Fibroblast of lung (primary cell): ENCODE data around the gene GFPT2. TPM values are rescaled to one million over a fixed set of nuclear protein-coding genes. Genes with fewer than 3 reads are reported as not detected.

Experiments
- DNase-seq, 2 donors: peaks; one replicate each; pipeline versions ENCODE4 v3.0.0 to v3.0.0-alpha.2; 2010; ENCODE audit warnings: low read depth in 2 of 2
- H2AFZ ChIP-seq: 2 replicates; pipeline ENCODE4 v1.5.1; 2012; ENCODE audit warnings: low read length, control low read depth, inconsistent platforms
- H3K27ac ChIP-seq: 2 replicates; pipeline ENCODE4 v1.5.1; 2011; ENCODE audit warnings: low read length, control low read depth; ENCODE audit not compliant: insufficient read depth
- H3K27me3 ChIP-seq: 2 replicates; pipeline ENCODE4 v1.5.1; 2011; ENCODE audit warnings: mild to moderate bottlenecking, low read length; ENCODE audit not compliant: control insufficient read depth, insufficient read depth
- H3K36me3 ChIP-seq: 2 replicates; pipeline ENCODE4 v1.5.1; 2011; ENCODE audit warnings: low read length; ENCODE audit not compliant: control insufficient read depth, insufficient read depth
- H3K4me1 ChIP-seq: 2 replicates; pipeline ENCODE4 v1.5.1; 2011; ENCODE audit warnings: low read length; ENCODE audit not compliant: control insufficient read depth, insufficient read depth; ENCODE audit errors: extremely low read depth
- H3K4me2 ChIP-seq: 2 replicates; pipeline ENCODE4 v1.5.1; 2011; ENCODE audit warnings: low read length, control low read depth; ENCODE audit not compliant: insufficient read depth; ENCODE audit errors: extremely low read depth
- H3K4me3 ChIP-seq, 4 experiments: fragments of 200-600 bp in 1 of 4; sonication (generic) in 1 of 4; replicated peaks in 1 of 4; 2 replicates each; pipeline ENCODE4 v1.5.1; 2011 to 2016; ENCODE audit warnings: low read length in 4 of 4, low read depth in 3 of 4, mild to moderate bottlenecking in 3 of 4, control low read depth in 2 of 4, inconsistent platforms in 1 of 4, mixed read lengths in 1 of 4; ENCODE audit not compliant: insufficient read depth in 1 of 4; ENCODE audit errors: control extremely low read depth in 1 of 4
- H3K79me2 ChIP-seq: 2 replicates; pipeline ENCODE4 v1.5.1; 2012; ENCODE audit warnings: mild to moderate bottlenecking, low read length, inconsistent platforms; ENCODE audit not compliant: control insufficient read depth, insufficient read depth
- H3K9ac ChIP-seq: 2 replicates; pipeline ENCODE4 v1.5.1; 2011; ENCODE audit warnings: mild to moderate bottlenecking, low read length, control low read depth; ENCODE audit not compliant: insufficient read depth
- H3K9me3 ChIP-seq: 2 replicates; pipeline ENCODE4 v1.5.1; 2012; ENCODE audit warnings: low read depth, low read length; ENCODE audit not compliant: control insufficient read depth, insufficient read depth
- H4K20me1 ChIP-seq: 2 replicates; pipeline ENCODE4 v1.5.1; 2011; ENCODE audit warnings: low read length; ENCODE audit not compliant: control insufficient read depth, insufficient read depth; ENCODE audit errors: extremely low read depth
- CTCF ChIP-seq, 2 donors: IDR thresholded peaks in 1 of 2; conservative IDR thresholded peaks in 1 of 2; 1 replicate in 1 of 2; 2 replicates in 1 of 2; pipeline ENCODE4 v1.5.1; 2011 to 2012; ENCODE audit warnings: low read length in 2 of 2, control low read depth in 1 of 2, inconsistent platforms in 1 of 2, low read depth in 1 of 2, mild to moderate bottlenecking in 1 of 2
- EZH2 ChIP-seq: IDR thresholded peaks from 2 replicates; pipeline ENCODE4 v1.5.1; 2012; ENCODE audit warnings: low read length, control low read depth, mild to moderate bottlenecking; ENCODE audit errors: missing control alignments
- polyA plus RNA-seq, 2 donors: library from polyadenylated mRNA; depleted of rRNA in 1 of 2; stranded (reverse) in 1 of 2; unstranded in 1 of 2; fragments of >200 nt; gene quantifications; 2 replicates each; pipeline ENCODE4 v1.2.1, GENCODE V29; 2011 to 2012; ENCODE audit warnings: missing spikeins in 1 of 2
- total RNA-seq: library from RNA; depleted of rRNA; stranded (reverse); fragments of >200 nt; gene quantifications from 2 replicates; pipeline ENCODE4 v1.2.1, GENCODE V29; 2014

GFPT2 gene
- total and polyA plus RNA-seq, 2 donors (not counting 1 experiment from before 2014, with no cell fraction given) = 6.1 to 19.3 TPM

- H2AFZ ChIP-seq = no peak overlapping the region
- H3K4me1 ChIP-seq = peaks cover 4% of the 10 kb centered on the region
- H3K4me2 ChIP-seq = no peak overlapping the region
- no peak for DNase-seq
- H4K20me1 ChIP-seq = no peaks in the 10 kb centered on the region
- TF ChIP-seq CTCF (conservative IDR thresholded peaks at IDR 0.05 in 1 of 2, IDR thresholded peaks at IDR 0.05 in 1 of 2; ENCODE audit: low read depth in 1 of 2, low read length in 2 of 2) = no peak
- no peak for TF ChIP-seq EZH2
- no peaks in the 10 kb centered on the region for H3K36me3 ChIP-seq
- peaks cover 12% of the 10 kb centered on the region for H3K79me2 ChIP-seq
- no peaks in the 10 kb centered on the region for H3K9me3 ChIP-seq
- no peak overlapping the region for H3K9ac ChIP-seq
- H3K27ac ChIP-seq = no peak overlapping the region
- no peaks in the 10 kb centered on the region for H3K27me3 ChIP-seq
- no peak overlapping the region for H3K4me3 ChIP-seq
Observed at GRCh38 chr5:180289433-180289832, 63.7 kb downstream of the GFPT2 start.

GRCh38 chr5:180287868-180288267 is 65.3 kb downstream of the GFPT2 start:
- no peaks in the 10 kb centered on the region for H3K27me3 ChIP-seq
- H3K4me3 ChIP-seq = no peak overlapping the region
- TF ChIP-seq EZH2 (no peak), CTCF (conservative IDR thresholded peaks at IDR 0.05 in 1 of 2, IDR thresholded peaks at IDR 0.05 in 1 of 2; ENCODE audit: low read depth in 1 of 2, low read length in 2 of 2) (no peak)
- no peak overlapping the region for H3K27ac ChIP-seq
- H3K36me3 ChIP-seq = peaks cover 2% of the 10 kb centered on the region
- no peak overlapping the region for H3K4me2 ChIP-seq
- no peak for DNase-seq
- H3K9me3 ChIP-seq = no peaks in the 10 kb centered on the region
- no peaks in the 10 kb centered on the region for H4K20me1 ChIP-seq
- H3K9ac ChIP-seq = no peak overlapping the region
- H3K4me1 ChIP-seq = no peaks in the 10 kb centered on the region
- peaks cover 12% of the 10 kb centered on the region for H3K79me2 ChIP-seq
- no peak overlapping the region for H2AFZ ChIP-seq

GRCh38 chr5:180287404-180287803 is 65.7 kb downstream of the GFPT2 start:
- Histone ChIP-seq H3K79me2 (peaks cover 12% of the 10 kb centered on the region), H3K4me3 (no peak overlapping the region), H3K4me2 (no peak overlapping the region), H2AFZ (no peak overlapping the region), H3K4me1 (no peaks in the 10 kb centered on the region), H3K36me3 (peaks cover 2% of the 10 kb centered on the region), H3K27ac (no peak overlapping the region), H4K20me1 (no peaks in the 10 kb centered on the region), H3K9me3 (no peaks in the 10 kb centered on the region), H3K27me3 (no peaks in the 10 kb centered on the region), H3K9ac (no peak overlapping the region)
- TF ChIP-seq EZH2 (no peak), CTCF (conservative IDR thresholded peaks at IDR 0.05 in 1 of 2, IDR thresholded peaks at IDR 0.05 in 1 of 2; ENCODE audit: low read depth in 1 of 2, low read length in 2 of 2) (no peak)
- DNase-seq = no peak
